HEK293T (cell line): Measurements from ENCODE around the gene NFRKB.

Source experiments
- CTCF ChIA-PET: fragments of 350-600 bp; formaldehyde crosslinking; extraction: SDS; loops from one replicate; lab custom pipeline; 2021; ENCODE audit warnings: antibody characterized with exemption, inconsistent platforms; lab: Yijun Ruan, JAX
- POLR2A ChIA-PET: fragments of 350-600 bp; formaldehyde crosslinking; extraction: SDS; loops from one replicate; lab custom pipeline; 2020; ENCODE audit warnings: antibody characterized with exemption, inconsistent platforms; lab: Yijun Ruan, JAX
- DNase-seq: peaks from one replicate; pipeline ENCODE4 v3.0.0; 2012; ENCODE audit warnings: mixed read lengths; ENCODE audit errors: extremely low spot score
- ARNT ChIP-seq: fragments of 450-650 bp; IDR thresholded peaks from 2 replicates; pipeline ENCODE4 v1.6.1; 2017; ENCODE audit warnings: mild to moderate bottlenecking
- BHLHE40 ChIP-seq: fragments of 450-650 bp; IDR thresholded peaks from 2 replicates; pipeline ENCODE4 v1.6.1; 2016; ENCODE audit warnings: mild to moderate bottlenecking, moderate library complexity, borderline replicate concordance
- CTBP1 ChIP-seq: fragments of 450-650 bp; IDR thresholded peaks from 2 replicates; pipeline ENCODE4 v1.6.1; 2016; ENCODE audit warnings: borderline replicate concordance
- ELF4 ChIP-seq: fragments of 450-650 bp; IDR thresholded peaks from 2 replicates; pipeline ENCODE4 v1.6.1; 2017; ENCODE audit warnings: antibody characterized with exemption
- FOXA1 ChIP-seq: fragments of 450-650 bp; IDR thresholded peaks from 2 replicates; pipeline ENCODE4 v1.6.1; 2016; ENCODE audit warnings: mild to moderate bottlenecking
- FOXK2 ChIP-seq: fragments of 450-650 bp; IDR thresholded peaks from 2 replicates; pipeline ENCODE4 v1.6.1; 2016; ENCODE audit warnings: mild to moderate bottlenecking
- FOXM1 ChIP-seq: fragments of 450-650 bp; IDR thresholded peaks from 2 replicates; pipeline ENCODE4 v1.6.1; 2017; ENCODE audit warnings: mild to moderate bottlenecking, borderline replicate concordance
- HDGF ChIP-seq: fragments of 450-650 bp; IDR thresholded peaks from 2 replicates; pipeline ENCODE4 v1.6.1; 2017; ENCODE audit warnings: antibody characterized with exemption, borderline replicate concordance
- L3MBTL2 ChIP-seq: fragments of 450-650 bp; conservative IDR thresholded peaks from 2 replicates; pipeline ENCODE4 v1.6.1; 2016; ENCODE audit warnings: mild to moderate bottlenecking
- LEF1 ChIP-seq: fragments of 450-650 bp; IDR thresholded peaks from 2 replicates; pipeline ENCODE4 v1.6.1; 2017; ENCODE audit warnings: mild to moderate bottlenecking, borderline replicate concordance
- NFRKB ChIP-seq: fragments of 450-650 bp; IDR thresholded peaks from 2 replicates; pipeline ENCODE4 v1.6.1; 2016; ENCODE audit warnings: mild to moderate bottlenecking, moderate library complexity
- PKNOX1 ChIP-seq: fragments of 450-650 bp; IDR thresholded peaks from 2 replicates; pipeline ENCODE4 v1.6.1; 2016
- SP1 ChIP-seq: fragments of 450-650 bp; IDR thresholded peaks from 2 replicates; pipeline ENCODE4 v1.6.1; 2017
- SUZ12 ChIP-seq: fragments of 450-650 bp; IDR thresholded peaks from 2 replicates; pipeline ENCODE4 v1.6.1; 2016; ENCODE audit warnings: mild to moderate bottlenecking
- TARDBP ChIP-seq: fragments of 450-650 bp; IDR thresholded peaks from 2 replicates; pipeline ENCODE4 v1.6.1; 2016
- ZNF384 ChIP-seq: fragments of 450-650 bp; IDR thresholded peaks from 2 replicates; pipeline ENCODE4 v1.6.1; 2016

NFRKB gene

GRCh38 chr11:129928923-129929692, 33.7 kb upstream of the NFRKB start:
- POLR2A ChIA-PET, result no interaction called here

GRCh38 chr11:129922674-129923073, 27.3 kb upstream of the NFRKB start:
- ChIA-PET POLR2A (no interaction called here), CTCF (interaction anchor here (0.7 to 1.9 kb wide), 6 partner anchors 34 to 241 kb away, joined by 3 to 14 read pairs (median 6); no protein-coding TSS in a partner anchor)
- no peak for TF ChIP-seq FOXK2
- no peak for TF ChIP-seq ZNF384
- TF ChIP-seq HDGF, result no peak
- no peak for TF ChIP-seq PKNOX1
- DNase-seq, result no peak

More at GRCh38 chr11:129928923-129929692, 33.7 kb upstream of the NFRKB start:
- CTCF ChIA-PET, result no interaction called here
- TF ChIP-seq ARNT (no peak), ZNF384 (no peak), LEF1 (no peak), FOXM1 (no peak), SP1 (no peak), ELF4 (no peak), NFRKB (no peak), BHLHE40 (no peak), SUZ12 (no peak), CTBP1 (no peak), FOXA1 (no peak), HDGF (no peak), L3MBTL2 (no peak), TARDBP (no peak), PKNOX1 (no peak), FOXK2 (no peak)
- DNase-seq, result no peak

- no peak for DNase-seq
- CTCF ChIA-PET, result no interaction called here
- TF ChIP-seq ELF4 (no peak), FOXK2 (no peak), HDGF (no peak), ZNF384 (no peak), NFRKB (no peak), FOXM1 (no peak), ARNT (no peak), TARDBP (no peak), L3MBTL2 (no peak), CTBP1 (no peak), SUZ12 (no peak), BHLHE40 (no peak), PKNOX1 (no peak), LEF1 (no peak)
- POLR2A ChIA-PET, result no interaction called here
These were observed 23.0 kb upstream of the NFRKB start for GRCh38 chr11:129918361-129918760.

GRCh38 chr11:129917231-129917630, 21.9 kb upstream of the NFRKB start:
- DNase-seq, result no peak
- no peak for TF ChIP-seq BHLHE40
- TF ChIP-seq ZNF384, result no peak
- no peak for TF ChIP-seq PKNOX1
- no peak for TF ChIP-seq L3MBTL2
- no peak for TF ChIP-seq CTBP1
- no peak for TF ChIP-seq SP1
- no peak for TF ChIP-seq HDGF
- no peak for TF ChIP-seq FOXK2
- no peak for TF ChIP-seq TARDBP
- TF ChIP-seq LEF1, result no peak
- TF ChIP-seq NFRKB, result no peak
- no peak for TF ChIP-seq ARNT
- no peak for TF ChIP-seq ELF4
- TF ChIP-seq FOXA1, result no peak
- ChIA-PET POLR2A (no interaction called here), CTCF (no interaction called here)

DNA sequence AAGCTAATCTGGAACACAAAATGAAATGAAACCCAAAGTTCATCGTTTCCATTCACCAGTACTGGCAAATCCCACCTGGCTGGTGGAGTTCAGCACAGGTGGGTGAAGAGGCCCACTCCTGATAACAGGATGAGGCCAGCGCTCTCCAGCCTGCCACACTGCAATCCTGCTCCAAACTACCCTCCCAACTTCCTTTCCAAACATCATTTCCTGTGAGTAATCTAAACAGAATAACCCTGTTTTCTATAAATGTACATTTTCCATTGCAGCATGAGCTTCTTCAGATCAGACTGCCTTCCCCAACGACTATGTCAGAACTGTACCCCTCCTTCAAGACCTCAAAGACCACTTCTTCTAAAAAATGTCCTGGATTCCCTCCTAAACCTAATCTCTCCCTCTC, 15.9 kb upstream of the NFRKB start:
- ChIA-PET POLR2A (interaction anchor here (1.8 kb wide), 1 partner anchor 16 kb away, joined by 5 read pairs; the partner anchor contains the start of gene NFRKB), CTCF (no interaction called here)
- TF ChIP-seq NFRKB (no peak), SP1 (no peak), FOXK2 (no peak), PKNOX1 (no peak), SUZ12 (no peak), CTBP1 (no peak), LEF1 (no peak), TARDBP (no peak), ZNF384 (no peak), HDGF (no peak), L3MBTL2 (no peak)
- DNase-seq, result no peak
